ENCODE data around the gene WDR20. TPM values are rescaled to one million over a fixed set of nuclear protein-coding genes. Genes with fewer than 3 reads are reported as not detected.
A peak's percentile ranks its signal among the peaks of the same experiment; 100 is the strongest.
"Not testable (repeated sequence)": the region's sequence is repeated elsewhere in the genome, so short reads cannot be mapped to it uniquely, and the experiment has no call there.

WDR20 gene
- total RNA-seq, 1 experiment from 2014 or later, result 25.6 TPM

DNA sequence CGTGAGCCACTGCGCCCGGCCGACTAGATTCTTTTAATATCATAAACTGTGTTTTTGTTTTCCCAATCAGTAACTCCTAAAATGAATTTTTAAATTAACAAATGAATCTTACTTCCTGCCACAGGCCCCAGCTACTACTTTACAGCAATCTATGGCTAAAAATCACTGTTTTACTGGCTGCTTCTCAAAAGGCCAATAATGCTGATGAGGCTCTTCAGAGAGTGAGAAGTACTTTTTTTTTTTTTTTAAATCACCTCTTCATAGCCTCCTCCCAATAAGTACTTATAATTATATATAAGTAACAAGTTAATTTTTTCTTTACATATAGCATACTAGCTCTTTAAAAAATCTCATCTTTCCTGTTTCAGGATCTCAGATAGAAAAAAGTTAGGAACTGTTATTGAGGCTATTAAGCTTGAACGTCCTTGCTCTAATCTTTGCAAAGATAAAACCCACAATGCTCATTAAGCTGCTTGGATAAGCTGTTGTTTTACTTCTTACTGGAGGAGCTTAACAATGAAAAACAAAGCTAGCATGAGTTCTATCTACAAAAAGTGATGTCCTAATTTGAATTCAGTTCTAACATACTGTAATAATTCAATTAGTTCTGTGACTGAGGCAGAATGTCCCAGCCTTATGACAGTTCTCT, 12.8 kb upstream of the WDR20 start:
- Mint-ChIP-seq H3K36me3 (0 out of 2 replicates have a peak, but pooled peaks cover 2% of the 10 kb centered on the region), H3K27ac (peak overlapping the region; percentile 23; the same call in 1 of the 2 replicates), H3K9me3 (peaks cover 6% of the 10 kb centered on the region; the same call in 1 of the 2 replicates), H3K4me1 (peaks cover 20% of the 10 kb centered on the region), H3K4me3 (no peak overlapping the region), H3K27me3 (ENCODE audit: low read depth) (no peaks in the 10 kb centered on the region)
- DNase-seq (ENCODE audit: low spot score) (no peak), ATAC-seq (no peak)
- ChIA-PET POLR2A (no interaction called here), CTCF (interaction anchor here (0.7 kb wide), 1 partner anchor 33 kb away, joined by 3 read pairs; no protein-coding TSS in a partner anchor)
- no peak for TF ChIP-seq NR2C2 (CRISPR knock-in tag; IDR thresholded peaks at IDR 0.05)
- TF ChIP-seq, protein P1, sequence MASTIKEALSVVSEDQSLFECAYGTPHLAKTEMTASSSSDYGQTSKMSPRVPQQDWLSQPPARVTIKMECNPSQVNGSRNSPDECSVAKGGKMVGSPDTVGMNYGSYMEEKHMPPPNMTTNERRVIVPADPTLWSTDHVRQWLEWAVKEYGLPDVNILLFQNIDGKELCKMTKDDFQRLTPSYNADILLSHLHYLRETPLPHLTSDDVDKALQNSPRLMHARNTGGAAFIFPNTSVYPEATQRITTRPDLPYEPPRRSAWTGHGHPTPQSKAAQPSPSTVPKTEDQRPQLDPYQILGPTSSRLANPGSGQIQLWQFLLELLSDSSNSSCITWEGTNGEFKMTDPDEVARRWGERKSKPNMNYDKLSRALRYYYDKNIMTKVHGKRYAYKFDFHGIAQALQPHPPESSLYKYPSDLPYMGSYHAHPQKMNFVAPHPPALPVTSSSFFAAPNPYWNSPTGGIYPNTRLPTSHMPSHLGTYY (CRISPR knock-in tag; IDR thresholded peaks at IDR 0.05), result no peak

DNA sequence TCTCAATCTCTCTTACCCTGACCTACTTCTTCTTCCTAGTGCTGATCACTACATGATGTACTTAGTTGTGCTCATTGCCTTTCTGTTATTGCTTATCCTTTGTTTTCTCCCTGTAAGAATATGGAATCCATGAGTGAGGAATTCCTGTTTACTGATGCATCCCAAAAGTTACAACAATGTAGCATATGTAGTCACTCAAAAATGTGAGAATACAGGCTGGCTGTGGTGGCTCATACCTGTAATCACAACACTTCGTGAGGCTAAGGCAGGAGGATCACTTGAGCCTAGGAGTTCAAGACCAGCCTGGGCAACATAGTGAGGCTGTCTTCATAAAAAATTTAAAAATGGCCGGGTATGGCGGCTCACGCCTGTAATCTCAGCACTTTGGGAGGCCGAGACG, 8.0 kb upstream of the WDR20 start:
- POLR2A ChIA-PET, result no interaction called here
- Mint-ChIP-seq H3K27me3 (ENCODE audit: low read depth) (no peaks in the 10 kb centered on the region), H3K9me3 (peaks cover 5% of the 10 kb centered on the region; the same call in 1 of the 2 replicates), H3K27ac (no peak overlapping the region), H3K4me1 (peaks cover under 1% of the 10 kb centered on the region; the same call in 1 of the 2 replicates), H3K4me3 (no peak overlapping the region), H3K36me3 (peaks cover 16% of the 10 kb centered on the region)
- ATAC-seq (no peak), DNase-seq (ENCODE audit: low spot score) (no peak)
- CTCF ChIA-PET, result no interaction called here
- TF ChIP-seq ETV6 (CRISPR knock-in tag; IDR thresholded peaks at IDR 0.05), result no peak
- no peak for TF ChIP-seq CBFB (CRISPR knock-in tag; IDR thresholded peaks at IDR 0.05; ENCODE audit: low read depth)
- TF ChIP-seq ATF1 (CRISPR knock-in tag; IDR thresholded peaks at IDR 0.05), result no peak
- TF ChIP-seq NR1H2 (CRISPR knock-in tag; IDR thresholded peaks at IDR 0.05), result no peak
- TF ChIP-seq, protein P2, sequence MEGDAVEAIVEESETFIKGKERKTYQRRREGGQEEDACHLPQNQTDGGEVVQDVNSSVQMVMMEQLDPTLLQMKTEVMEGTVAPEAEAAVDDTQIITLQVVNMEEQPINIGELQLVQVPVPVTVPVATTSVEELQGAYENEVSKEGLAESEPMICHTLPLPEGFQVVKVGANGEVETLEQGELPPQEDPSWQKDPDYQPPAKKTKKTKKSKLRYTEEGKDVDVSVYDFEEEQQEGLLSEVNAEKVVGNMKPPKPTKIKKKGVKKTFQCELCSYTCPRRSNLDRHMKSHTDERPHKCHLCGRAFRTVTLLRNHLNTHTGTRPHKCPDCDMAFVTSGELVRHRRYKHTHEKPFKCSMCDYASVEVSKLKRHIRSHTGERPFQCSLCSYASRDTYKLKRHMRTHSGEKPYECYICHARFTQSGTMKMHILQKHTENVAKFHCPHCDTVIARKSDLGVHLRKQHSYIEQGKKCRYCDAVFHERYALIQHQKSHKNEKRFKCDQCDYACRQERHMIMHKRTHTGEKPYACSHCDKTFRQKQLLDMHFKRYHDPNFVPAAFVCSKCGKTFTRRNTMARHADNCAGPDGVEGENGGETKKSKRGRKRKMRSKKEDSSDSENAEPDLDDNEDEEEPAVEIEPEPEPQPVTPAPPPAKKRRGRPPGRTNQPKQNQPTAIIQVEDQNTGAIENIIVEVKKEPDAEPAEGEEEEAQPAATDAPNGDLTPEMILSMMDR (IDR thresholded peaks at IDR 0.05), result no peak
- TF ChIP-seq, protein P3, sequence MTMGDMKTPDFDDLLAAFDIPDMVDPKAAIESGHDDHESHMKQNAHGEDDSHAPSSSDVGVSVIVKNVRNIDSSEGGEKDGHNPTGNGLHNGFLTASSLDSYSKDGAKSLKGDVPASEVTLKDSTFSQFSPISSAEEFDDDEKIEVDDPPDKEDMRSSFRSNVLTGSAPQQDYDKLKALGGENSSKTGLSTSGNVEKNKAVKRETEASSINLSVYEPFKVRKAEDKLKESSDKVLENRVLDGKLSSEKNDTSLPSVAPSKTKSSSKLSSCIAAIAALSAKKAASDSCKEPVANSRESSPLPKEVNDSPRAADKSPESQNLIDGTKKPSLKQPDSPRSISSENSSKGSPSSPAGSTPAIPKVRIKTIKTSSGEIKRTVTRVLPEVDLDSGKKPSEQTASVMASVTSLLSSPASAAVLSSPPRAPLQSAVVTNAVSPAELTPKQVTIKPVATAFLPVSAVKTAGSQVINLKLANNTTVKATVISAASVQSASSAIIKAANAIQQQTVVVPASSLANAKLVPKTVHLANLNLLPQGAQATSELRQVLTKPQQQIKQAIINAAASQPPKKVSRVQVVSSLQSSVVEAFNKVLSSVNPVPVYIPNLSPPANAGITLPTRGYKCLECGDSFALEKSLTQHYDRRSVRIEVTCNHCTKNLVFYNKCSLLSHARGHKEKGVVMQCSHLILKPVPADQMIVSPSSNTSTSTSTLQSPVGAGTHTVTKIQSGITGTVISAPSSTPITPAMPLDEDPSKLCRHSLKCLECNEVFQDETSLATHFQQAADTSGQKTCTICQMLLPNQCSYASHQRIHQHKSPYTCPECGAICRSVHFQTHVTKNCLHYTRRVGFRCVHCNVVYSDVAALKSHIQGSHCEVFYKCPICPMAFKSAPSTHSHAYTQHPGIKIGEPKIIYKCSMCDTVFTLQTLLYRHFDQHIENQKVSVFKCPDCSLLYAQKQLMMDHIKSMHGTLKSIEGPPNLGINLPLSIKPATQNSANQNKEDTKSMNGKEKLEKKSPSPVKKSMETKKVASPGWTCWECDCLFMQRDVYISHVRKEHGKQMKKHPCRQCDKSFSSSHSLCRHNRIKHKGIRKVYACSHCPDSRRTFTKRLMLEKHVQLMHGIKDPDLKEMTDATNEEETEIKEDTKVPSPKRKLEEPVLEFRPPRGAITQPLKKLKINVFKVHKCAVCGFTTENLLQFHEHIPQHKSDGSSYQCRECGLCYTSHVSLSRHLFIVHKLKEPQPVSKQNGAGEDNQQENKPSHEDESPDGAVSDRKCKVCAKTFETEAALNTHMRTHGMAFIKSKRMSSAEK (CRISPR knock-in tag; IDR thresholded peaks at IDR 0.05; ENCODE audit: borderline replicate concordance), result no peak

DNA sequence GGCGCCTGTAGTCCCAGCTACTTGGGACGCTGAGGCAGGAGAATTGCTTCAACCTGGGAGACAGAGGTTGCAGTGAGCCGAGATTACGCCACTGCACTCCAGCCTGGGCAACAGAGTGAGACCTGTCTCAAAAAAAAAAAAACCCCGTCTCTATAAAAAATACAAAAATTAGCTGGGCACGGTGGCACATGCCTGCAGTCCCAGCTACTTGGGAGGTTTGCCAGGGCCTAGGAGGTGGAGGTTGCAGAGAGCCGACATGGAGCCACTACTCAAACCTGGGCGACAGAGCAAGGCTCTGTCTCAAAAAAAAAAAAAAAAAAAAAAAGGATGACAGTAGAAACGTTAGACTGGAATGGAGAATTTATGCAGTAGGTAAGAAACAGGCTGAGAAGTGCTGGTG, 5.7 kb upstream of the WDR20 start:
- H3K9me3 Mint-ChIP-seq; H3K4me3 Mint-ChIP-seq; DNase-seq (ENCODE audit: low spot score); CTCF ChIA-PET; H3K4me1 Mint-ChIP-seq; ATAC-seq; H3K27me3 Mint-ChIP-seq (ENCODE audit: low read depth): not testable (repeated sequence)
- Mint-ChIP-seq H3K36me3 (peaks cover 16% of the 10 kb centered on the region), H3K27ac (peak overlapping the region; percentile 83; the same call in 1 of the 2 replicates)
- POLR2A ChIA-PET, result interaction anchor here (0.6 kb wide), 1 partner anchor 183 kb away, joined by 3 read pairs; no protein-coding TSS in a partner anchor

DNA sequence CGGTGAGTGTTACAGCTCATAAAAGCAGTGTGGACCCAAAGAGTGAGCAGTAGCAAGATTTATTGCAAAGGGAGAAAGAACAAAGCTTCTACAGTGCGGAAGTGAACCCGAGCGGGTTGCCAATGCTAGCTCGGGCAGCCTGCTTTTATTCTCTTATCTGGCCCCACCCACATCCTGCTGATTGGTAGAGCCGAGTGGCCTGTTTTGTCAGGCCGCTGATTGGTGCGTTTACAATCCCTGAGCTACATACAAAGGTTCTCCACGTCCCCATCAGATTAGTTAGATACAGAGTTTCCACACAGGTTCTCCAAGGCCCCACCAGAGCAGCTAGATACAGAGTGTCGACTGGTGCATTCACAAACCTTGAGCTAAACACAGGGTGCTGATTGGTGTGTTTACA, 5.0 kb upstream of the WDR20 start:
- H3K27ac Mint-ChIP-seq, result peak overlapping the region; percentile 83
- peak; percentile 31; the same call in 1 of the 2 replicates for TF ChIP-seq NFYB (CRISPR knock-in tag; conservative IDR thresholded peaks at IDR 0.05; ENCODE audit: low read depth)

DNA sequence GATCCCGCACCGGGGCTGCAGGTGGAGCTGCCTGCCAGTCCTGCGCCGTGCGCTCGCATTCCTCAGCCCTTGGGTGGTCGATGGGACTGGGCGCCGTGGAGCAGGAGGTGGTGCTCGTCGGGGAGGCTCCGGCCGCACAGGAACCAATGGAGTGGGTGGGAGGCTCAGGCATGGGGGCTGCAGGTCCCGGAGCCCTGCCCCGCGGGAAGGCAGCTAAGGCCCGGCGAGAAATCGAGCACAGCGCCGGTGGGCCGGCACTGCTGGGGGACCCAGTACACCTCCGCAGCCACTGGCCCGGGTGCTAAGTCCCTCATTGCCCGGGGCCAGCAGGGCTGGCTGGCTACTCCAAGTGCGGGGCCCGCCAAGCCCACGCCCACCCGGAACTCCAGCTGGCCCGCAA, 4.2 kb upstream of the WDR20 start:
- DNase-seq (ENCODE audit: low spot score); H3K27ac Mint-ChIP-seq; ATAC-seq; POLR2A ChIA-PET; H3K4me1 Mint-ChIP-seq; H3K27me3 Mint-ChIP-seq (ENCODE audit: low read depth); CTCF ChIA-PET; H3K9me3 Mint-ChIP-seq; H3K4me3 Mint-ChIP-seq: not testable (repeated sequence)
- H3K36me3 Mint-ChIP-seq, result peaks cover 16% of the 10 kb centered on the region

More for the DNA sequence above, 5.0 kb upstream of the WDR20 start:
- H3K36me3 Mint-ChIP-seq, result peaks cover 16% of the 10 kb centered on the region
- not testable (repeated sequence) for H3K4me1 Mint-ChIP-seq; H3K4me3 Mint-ChIP-seq; ATAC-seq; DNase-seq (ENCODE audit: low spot score); H3K9me3 Mint-ChIP-seq; H3K27me3 Mint-ChIP-seq (ENCODE audit: low read depth)
- CTCF ChIA-PET, result interaction anchor here (0.7 kb wide), 1 partner anchor 38 kb away, joined by 3 read pairs; no protein-coding TSS in a partner anchor
- POLR2A ChIA-PET, result interaction anchor here (0.6 kb wide), 1 partner anchor 182 kb away, joined by 3 read pairs; no protein-coding TSS in a partner anchor

Measured in WTC11 (cell line).